GM12864 (cell line): ENCODE measurements around the gene PPP2R5A.

Source experiments
- DNase-seq: peaks from one replicate; pipeline ENCODE4 v3.0.0-alpha.2; 2011; ENCODE audit warnings: low read depth
- H3K4me3 ChIP-seq: 2 replicates; pipeline ENCODE4 v1.5.1; 2011; ENCODE audit warnings: mild to moderate bottlenecking, low read depth, low read length, control low read depth
- CTCF ChIP-seq: IDR thresholded peaks from 2 replicates; pipeline ENCODE4 v1.5.1; 2011; ENCODE audit warnings: low read depth, mild to moderate bottlenecking, moderate library complexity, low read length, control low read depth, inconsistent platforms; ENCODE audit errors: missing control alignments

Gene PPP2R5A

DNA sequence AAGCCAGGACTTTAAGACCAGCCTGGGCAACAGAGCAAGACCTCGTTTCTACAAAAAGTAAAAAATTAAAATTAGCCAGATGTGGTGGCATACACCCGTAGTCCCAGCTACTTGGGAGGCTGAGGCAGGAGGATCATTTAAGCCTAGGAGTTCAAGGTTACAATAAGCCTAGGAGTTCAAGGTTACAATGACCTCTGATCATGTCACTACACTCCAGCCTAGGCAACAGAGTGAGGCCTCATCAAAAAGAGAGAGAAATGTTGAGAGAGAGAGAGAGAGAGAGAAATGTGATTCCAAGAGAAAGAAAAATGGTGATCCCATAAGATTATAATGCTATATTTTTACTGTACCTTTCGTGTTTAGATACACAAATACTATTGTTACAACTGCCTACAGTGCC is 69.3 kb downstream of the PPP2R5A start:
- no peak for DNase-seq
- TF ChIP-seq CTCF = no peak
- H3K4me3 ChIP-seq = no peak overlapping the region

DNA sequence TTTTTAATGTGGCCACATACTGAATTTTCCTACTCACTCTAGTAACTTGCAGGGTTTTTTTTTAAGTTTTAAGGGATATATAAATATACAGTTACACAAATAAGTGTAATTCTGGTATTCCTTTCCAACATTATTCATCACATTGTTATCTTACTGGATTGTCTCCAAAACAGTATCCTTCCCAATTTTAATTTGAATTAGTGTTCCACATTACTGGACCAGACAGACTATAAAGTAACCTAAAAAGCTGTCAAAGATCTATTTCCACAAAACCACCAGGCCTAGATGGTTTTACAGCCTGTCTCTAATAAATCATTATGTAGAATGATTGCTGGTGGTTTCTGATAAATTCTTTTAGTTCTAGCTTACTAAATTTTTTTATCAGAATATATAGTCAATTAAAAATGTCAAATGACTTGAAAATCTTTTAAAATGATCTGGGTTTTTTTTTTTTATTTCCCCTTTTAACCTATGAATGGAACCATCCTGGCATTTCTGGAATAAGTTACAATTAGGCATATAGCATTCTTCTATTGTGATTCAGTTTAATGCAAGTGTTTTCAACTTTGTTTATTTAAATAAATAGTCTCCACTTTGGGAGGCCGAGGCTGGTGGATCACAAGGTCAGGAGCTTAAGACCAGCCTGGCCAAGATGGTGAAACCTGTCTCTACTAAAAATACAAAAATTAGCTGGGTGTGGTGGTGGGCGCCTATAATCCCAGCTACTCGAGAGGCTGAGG is 70.2 kb downstream of the PPP2R5A start:
- no peak for TF ChIP-seq CTCF
- H3K4me3 ChIP-seq = no peak overlapping the region
- DNase-seq = no peak

- no peak for DNase-seq
- no peak for TF ChIP-seq CTCF
These were observed 74.7 kb downstream of the PPP2R5A start for GRCh38 chr1:212359794-212360479.

DNA sequence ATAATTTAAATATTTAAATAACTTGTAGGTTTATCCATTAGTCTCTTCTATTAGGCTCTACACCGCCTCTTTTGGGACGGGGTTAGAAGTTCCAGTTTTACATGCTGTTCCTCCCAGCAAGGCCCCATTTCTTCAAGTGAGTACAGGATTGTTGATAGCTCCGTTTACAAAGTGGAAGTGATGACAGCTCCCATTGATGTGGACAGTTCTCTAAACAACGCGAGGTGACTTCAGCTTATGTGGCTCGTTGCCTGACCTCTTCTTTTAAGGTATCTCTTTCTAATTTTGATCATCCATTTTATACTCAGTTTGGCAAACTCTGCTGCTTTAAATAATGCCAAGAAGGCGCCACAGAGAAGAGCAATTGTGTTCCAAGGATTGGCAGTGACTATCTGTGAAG is 79.8 kb downstream of the PPP2R5A start:
- DNase-seq = no peak
- TF ChIP-seq CTCF = no peak
- H3K4me3 ChIP-seq = no peak overlapping the region

More at GRCh38 chr1:212359794-212360479, 74.7 kb downstream of the PPP2R5A start:
- H3K4me3 ChIP-seq = no peak overlapping the region

DNA sequence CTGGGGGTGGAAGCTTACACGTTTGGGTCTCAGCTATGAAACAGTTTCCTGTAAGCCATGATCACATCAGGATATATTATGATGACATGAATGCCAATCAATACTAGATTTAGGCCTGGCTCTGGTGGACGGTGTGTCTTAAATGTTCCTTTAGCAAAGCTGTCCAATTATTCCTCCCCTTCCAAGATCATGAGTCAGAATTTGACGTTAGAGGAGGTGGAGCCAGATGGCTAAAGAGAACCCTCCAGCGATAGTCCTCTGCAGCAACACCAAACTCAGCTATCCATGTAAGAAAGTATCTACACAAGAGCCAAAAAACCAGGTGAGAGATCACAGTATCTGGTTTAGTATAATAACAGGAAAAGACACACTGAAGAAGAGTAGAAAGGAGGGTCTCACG is 81.7 kb downstream of the PPP2R5A start:
- no peak for TF ChIP-seq CTCF
- peak; percentile 12 for DNase-seq
- no peak overlapping the region for H3K4me3 ChIP-seq

GRCh38 chr1:212367474-212368072 is 82.4 kb downstream of the PPP2R5A start:
- TF ChIP-seq CTCF = no peak
- no peak for DNase-seq
- H3K4me3 ChIP-seq = no peak overlapping the region
